ENCODE data around the gene SNX21. TPM values are rescaled to one million over a fixed set of nuclear protein-coding genes. Genes with fewer than 3 reads are reported as not detected.

SNX21 gene
- total and polyA plus RNA-seq, 9 of the 15 experiments (the other 6 are each of a cell fraction or from before 2014, with no cell fraction given): 0.10 to 1.2 (median 0.42) TPM

- TF ChIP-seq, protein P1, sequence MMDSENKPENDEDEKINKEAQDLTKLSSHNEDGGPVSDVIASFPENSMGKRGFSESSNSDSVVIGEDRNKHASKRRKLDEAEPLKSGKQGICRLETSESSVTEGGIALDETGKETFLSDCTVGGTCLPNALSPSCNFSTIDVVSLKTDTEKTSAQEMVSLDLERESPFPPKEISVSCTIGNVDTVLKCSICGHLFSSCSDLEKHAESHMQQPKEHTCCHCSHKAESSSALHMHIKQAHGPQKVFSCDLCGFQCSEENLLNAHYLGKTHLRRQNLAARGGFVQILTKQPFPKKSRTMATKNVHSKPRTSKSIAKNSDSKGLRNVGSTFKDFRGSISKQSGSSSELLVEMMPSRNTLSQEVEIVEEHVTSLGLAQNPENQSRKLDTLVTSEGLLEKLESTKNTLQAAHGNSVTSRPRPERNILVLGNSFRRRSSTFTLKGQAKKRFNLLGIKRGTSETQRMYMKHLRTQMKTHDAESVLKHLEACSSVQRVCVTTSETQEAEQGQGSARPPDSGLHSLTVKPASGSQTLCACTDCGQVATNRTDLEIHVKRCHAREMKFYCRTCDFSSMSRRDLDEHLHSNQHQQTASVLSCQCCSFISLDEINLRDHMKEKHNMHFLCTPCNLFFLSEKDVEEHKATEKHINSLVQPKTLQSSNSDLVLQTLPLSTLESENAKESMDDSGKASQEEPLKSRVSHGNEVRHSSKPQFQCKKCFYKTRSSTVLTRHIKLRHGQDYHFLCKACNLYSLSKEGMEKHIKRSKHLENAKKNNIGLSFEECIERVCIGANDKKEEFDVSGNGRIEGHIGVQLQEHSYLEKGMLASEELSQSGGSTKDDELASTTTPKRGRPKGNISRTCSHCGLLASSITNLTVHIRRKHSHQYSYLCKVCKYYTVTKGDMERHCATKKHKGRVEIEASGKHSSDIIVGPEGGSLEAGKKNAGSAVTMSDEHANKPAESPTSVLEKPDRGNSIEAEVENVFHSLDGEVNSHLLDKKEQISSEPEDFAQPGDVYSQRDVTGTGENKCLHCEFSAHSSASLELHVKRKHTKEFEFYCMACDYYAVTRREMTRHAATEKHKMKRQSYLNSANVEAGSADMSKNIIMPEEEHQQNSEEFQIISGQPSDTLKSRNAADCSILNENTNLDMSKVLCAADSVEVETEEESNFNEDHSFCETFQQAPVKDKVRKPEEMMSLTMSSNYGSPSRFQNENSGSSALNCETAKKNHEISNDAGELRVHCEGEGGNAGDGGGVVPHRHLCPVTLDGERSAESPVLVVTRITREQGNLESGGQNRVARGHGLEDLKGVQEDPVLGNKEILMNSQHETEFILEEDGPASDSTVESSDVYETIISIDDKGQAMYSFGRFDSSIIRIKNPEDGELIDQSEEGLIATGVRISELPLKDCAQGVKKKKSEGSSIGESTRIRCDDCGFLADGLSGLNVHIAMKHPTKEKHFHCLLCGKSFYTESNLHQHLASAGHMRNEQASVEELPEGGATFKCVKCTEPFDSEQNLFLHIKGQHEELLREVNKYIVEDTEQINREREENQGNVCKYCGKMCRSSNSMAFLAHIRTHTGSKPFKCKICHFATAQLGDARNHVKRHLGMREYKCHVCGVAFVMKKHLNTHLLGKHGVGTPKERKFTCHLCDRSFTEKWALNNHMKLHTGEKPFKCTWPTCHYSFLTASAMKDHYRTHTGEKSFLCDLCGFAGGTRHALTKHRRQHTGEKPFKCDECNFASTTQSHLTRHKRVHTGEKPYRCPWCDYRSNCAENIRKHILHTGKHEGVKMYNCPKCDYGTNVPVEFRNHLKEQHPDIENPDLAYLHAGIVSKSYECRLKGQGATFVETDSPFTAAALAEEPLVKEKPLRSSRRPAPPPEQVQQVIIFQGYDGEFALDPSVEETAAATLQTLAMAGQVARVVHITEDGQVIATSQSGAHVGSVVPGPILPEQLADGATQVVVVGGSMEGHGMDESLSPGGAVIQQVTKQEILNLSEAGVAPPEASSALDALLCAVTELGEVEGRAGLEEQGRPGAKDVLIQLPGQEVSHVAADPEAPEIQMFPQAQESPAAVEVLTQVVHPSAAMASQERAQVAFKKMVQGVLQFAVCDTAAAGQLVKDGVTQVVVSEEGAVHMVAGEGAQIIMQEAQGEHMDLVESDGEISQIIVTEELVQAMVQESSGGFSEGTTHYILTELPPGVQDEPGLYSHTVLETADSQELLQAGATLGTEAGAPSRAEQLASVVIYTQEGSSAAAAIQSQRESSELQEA (IDR thresholded peaks at IDR 0.05; ENCODE audit: low read depth): no peak
- TF ChIP-seq MNT (conservative IDR thresholded peaks at IDR 0.05) (peak in 1 of 2 experiments; percentile 48; a peak in 1 of 4 replicates), JUN (IDR thresholded peaks at IDR 0.05; ENCODE audit: borderline replicate concordance, low read depth, low read length) (0 out of 2 replicates have a peak, but pooled peaks have one; percentile 13), JUN (CRISPR knock-in tag; IDR thresholded peaks at IDR 0.05; ENCODE audit: borderline replicate concordance) (no peak), CBFA2T3 (IDR thresholded peaks at IDR 0.05) (peak; percentile 49; the same call in 1 of the 2 replicates), TFAP4 (CRISPR knock-in tag; IDR thresholded peaks at IDR 0.05; ENCODE audit: borderline replicate concordance) (peak; percentile 40; the same call in 1 of the 2 replicates), DPF2 (IDR thresholded peaks at IDR 0.05) (peak; percentile 57; the same call in 1 of the 2 replicates), ZNF395 (CRISPR knock-in tag; IDR thresholded peaks at IDR 0.05) (no peak), ZBTB7A (IDR thresholded peaks at IDR 0.05; ENCODE audit: borderline replicate concordance, control insufficient read depth, low read depth, low read length) (peak; percentile 62; the same call in 1 of the 2 replicates)
Measured at GRCh38 chr20:45835825-45836224, 2.2 kb downstream of the SNX21 start (continued).
